GM21381 (cell line): ENCODE results near the gene LMAN2L.

Source experiments
- ATAC-seq: cut with Tn5 transposase; IDR thresholded peaks from one replicate; pipeline ENCODE4 v1.9.1; 2021; ENCODE audit warnings: mild to moderate bottlenecking, moderate library complexity; ENCODE audit not compliant: unreplicated experiment

LMAN2L gene

GRCh38 chr2:96662360-96662759 lies 77.5 kb downstream of the LMAN2L start:
- no peak for ATAC-seq

DNA sequence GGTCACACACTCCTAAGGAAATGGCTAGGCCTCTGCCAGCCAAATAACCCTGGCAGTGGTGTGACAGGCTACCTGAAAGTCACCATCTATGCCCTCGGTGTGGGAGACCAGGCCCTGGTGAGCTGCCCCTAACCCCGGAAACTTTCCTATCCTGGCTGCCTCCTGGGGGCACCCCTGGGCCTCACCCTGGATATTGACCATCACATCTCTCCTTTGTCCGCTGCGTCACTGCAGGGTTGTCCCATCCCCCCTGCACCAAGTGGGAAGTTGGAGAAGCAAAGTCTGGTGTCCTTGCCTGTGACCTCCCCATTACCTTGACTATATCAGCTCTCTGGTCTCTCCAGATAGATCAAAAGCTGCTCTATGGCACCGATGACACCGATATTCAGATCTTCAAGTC lies 78.5 kb downstream of the LMAN2L start:
- no peak for ATAC-seq

DNA sequence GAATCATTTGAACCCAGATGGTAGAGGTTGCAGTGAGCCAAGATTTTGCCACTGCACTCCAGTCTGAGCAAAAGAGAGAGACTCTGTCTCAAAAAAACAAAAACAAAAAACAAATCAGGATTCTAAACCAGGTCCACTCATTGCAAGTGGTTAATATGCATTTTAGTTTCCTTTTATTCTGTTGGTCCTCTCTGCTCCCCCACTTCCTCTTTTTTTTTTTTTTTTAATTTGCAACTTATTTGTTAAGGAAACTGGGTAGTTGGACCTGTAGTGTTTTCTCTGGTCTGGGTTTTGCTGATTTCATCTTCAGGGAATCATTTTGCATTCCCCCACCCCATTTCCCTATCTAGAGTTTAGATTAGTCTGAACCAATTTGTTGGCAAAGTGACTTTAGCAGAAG lies 83.3 kb downstream of the LMAN2L start:
- ATAC-seq = no peak
